Aorta (tissue), 5 donors: ENCODE results near the gene MAPK4. TPM values are rescaled to one million over a fixed set of nuclear protein-coding genes. Genes with fewer than 3 reads are reported as not detected.
"Not testable (repeated sequence)": the region's sequence is repeated elsewhere in the genome, so short reads cannot be mapped to it uniquely, and the experiment has no call there.

Experiments used
- ATAC-seq: fragments of 200-7000 bp; cut with Tn5 transposase; one replicate; pipeline ENCODE4 v1.9.1; 2022; ENCODE audit warnings: moderate library complexity; ENCODE audit not compliant: low FRiP score
- DNase-seq, 2 donors: peaks; one replicate each; pipeline ENCODE4 v3.0.0-alpha.2; 2020
- H3K27ac ChIP-seq, 2 donors: one replicate each; pipeline ENCODE4 v1.5.1; 2013; ENCODE audit warnings: low read length in 2 of 2, mild to moderate bottlenecking in 2 of 2, moderate library complexity in 2 of 2, control low read depth in 1 of 2, inconsistent platforms in 1 of 2, low read depth in 1 of 2
- H3K27me3 ChIP-seq, 2 donors: one replicate each; pipeline ENCODE4 v1.6.1; 2013; ENCODE audit warnings: control low read depth in 1 of 2, low read length in 1 of 2, mild to moderate bottlenecking in 1 of 2, moderate library complexity in 1 of 2; ENCODE audit not compliant: insufficient read depth in 2 of 2, control insufficient read depth in 1 of 2
- H3K36me3 ChIP-seq, 2 donors: one replicate each; pipeline ENCODE4 v1.6.1; 2013; ENCODE audit warnings: control low read depth in 1 of 2, low read length in 1 of 2, mild to moderate bottlenecking in 1 of 2; ENCODE audit not compliant: insufficient read depth in 2 of 2, control insufficient read depth in 1 of 2
- H3K4me1 ChIP-seq, 2 donors: one replicate each; pipeline ENCODE4 v1.6.1; 2013; ENCODE audit warnings: low read length in 2 of 2, control low read depth in 1 of 2, mild to moderate bottlenecking in 1 of 2, moderate library complexity in 1 of 2; ENCODE audit not compliant: insufficient read depth in 2 of 2, control insufficient read depth in 1 of 2
- H3K4me3 ChIP-seq, 2 donors: one replicate each; pipeline ENCODE4 v1.5.1; 2013; ENCODE audit warnings: low read length in 2 of 2, control low read depth in 1 of 2, mild to moderate bottlenecking in 1 of 2
- H3K9me3 ChIP-seq: one replicate; pipeline ENCODE4 v1.6.1; 2013; ENCODE audit warnings: mild to moderate bottlenecking, low read length; ENCODE audit not compliant: control insufficient read depth
- WGBS, 2 donors: extraction: QIAGEN DNeasy Blood & Tissue Kit; methylation state at CpG; one replicate each; pipeline ENCODE4 v1.1.7; 2013; 5-methylcytosine and 5-hydroxymethylcytosine counted together
- intact Hi-C, 2 donors: fragments of 100-400 bp; cut with DNase I; formaldehyde crosslinking; loops; one replicate each; pipeline versions ENCODE4 v1.14.2 to v1.15.0; 2022
- polyA plus RNA-seq, 2 donors: library from polyadenylated mRNA; stranded (reverse); fragments of 200-250 nt; gene quantifications; one replicate each; pipeline ENCODE4 v1.2.3, GENCODE V29; 2013
- total RNA-seq, 2 donors: library from RNA; stranded (reverse); fragmentation: NEBNext Ultra II Directional; extraction: Animal tissue kit (Norgen Biotek cat#: 25700); gene quantifications; one replicate each; pipeline ENCODE4 v1.2.1, GENCODE V29; 2021
- donor health status: healthy with polysubstance abuse.
- donor health status: Bipolar disorder and iron deficiency.
- donor health status: DM: no; HTN: no; CAD: no.
- donor health status: DM: no; HTN: no; CAD: no.
- donor health status: DM: yes; HTN: yes; CAD: no.

The MAPK4 gene
- total and polyA plus RNA-seq, 4 donors: 1.1 to 4.2 (median 1.5) TPM

- no peaks in the 10 kb centered on the region for H3K4me1 ChIP-seq
- intact Hi-C loops: no loop called here
- no peaks in the 10 kb centered on the region for H3K36me3 ChIP-seq
- peaks cover 6% of the 10 kb centered on the region for H3K9me3 ChIP-seq
- WGBS, 2 donors: 89 to 90% methylated on average over 1 of the region's 1 CpG
- no peak overlapping the region for H3K27ac ChIP-seq
- ATAC-seq: no peak
- H3K4me3 ChIP-seq: no peak overlapping the region
- no peak for DNase-seq
- peaks cover 0 to 2% of the 10 kb centered on the region in 2 donors for H3K27me3 ChIP-seq
Measured at GRCh38 chr18:50753311-50753710, 193.4 kb downstream of the MAPK4 start.

- DNase-seq (no peak), ATAC-seq (no peak)
- Histone ChIP-seq H3K4me1 (no peaks in the 10 kb centered on the region), H3K9me3 (peaks cover 4% of the 10 kb centered on the region), H3K36me3 (no peaks in the 10 kb centered on the region), H3K27me3 (peaks cover 0 to 2% of the 10 kb centered on the region in 2 donors), H3K4me3 (no peak overlapping the region), H3K27ac (no peak overlapping the region)
- intact Hi-C loops: no loop called here
- WGBS, 2 donors: 93 to 98% methylated on average over 3 of the region's 3 CpGs
Measured at GRCh38 chr18:50754297-50754696, 194.4 kb downstream of the MAPK4 start.

GRCh38 chr18:50757358-50757757 is 197.5 kb downstream of the MAPK4 start:
- Histone ChIP-seq H3K4me3 (no peak overlapping the region), H3K27ac (no peak overlapping the region), H3K9me3 (peaks cover 4% of the 10 kb centered on the region), H3K27me3 (no peaks in the 10 kb centered on the region), H3K4me1 (no peaks in the 10 kb centered on the region), H3K36me3 (no peaks in the 10 kb centered on the region)
- intact Hi-C loops: no loop called here
- peak in 1 of 2 donors; percentile 79 for DNase-seq
- ATAC-seq: peak; percentile 83
- 49 to 63% methylated on average over 7 of the region's 7 CpGs for WGBS, 2 donors

GRCh38 chr18:50769463-50769862 is 209.6 kb downstream of the MAPK4 start:
- Histone ChIP-seq H3K27ac (no peak overlapping the region), H3K27me3 (no peaks in the 10 kb centered on the region), H3K4me1 (no peaks in the 10 kb centered on the region), H3K36me3 (no peaks in the 10 kb centered on the region), H3K4me3 (no peak overlapping the region), H3K9me3 (peaks cover 4% of the 10 kb centered on the region)
- ATAC-seq (no peak), DNase-seq (no peak)
- intact Hi-C loops: no loop called here

GRCh38 chr18:50775207-50775606 is 215.3 kb downstream of the MAPK4 start:
- ATAC-seq: no peak
- WGBS, 2 donors: 80% methylated on average over 9 of the region's 9 CpGs

GRCh38 chr18:50775726-50776125 is 215.8 kb downstream of the MAPK4 start:
- DNase-seq (no peak), ATAC-seq (no peak)
- H3K27ac ChIP-seq: no peak overlapping the region
- H3K9me3 ChIP-seq: no peaks in the 10 kb centered on the region
- no peaks in the 10 kb centered on the region for H3K36me3 ChIP-seq
- 92 to 94% methylated on average over 14 of the region's 14 CpGs for WGBS, 2 donors
- H3K4me1 ChIP-seq: no peaks in the 10 kb centered on the region
- intact Hi-C loops: loop anchor here in 1 of 2 donors (10.0 kb wide), 1 partner anchor 59 kb away; no protein-coding TSS in a partner anchor
- no peak overlapping the region for H3K4me3 ChIP-seq
- H3K27me3 ChIP-seq: no peaks in the 10 kb centered on the region

More at GRCh38 chr18:50775207-50775606, 215.3 kb downstream of the MAPK4 start:
- intact Hi-C loops: loop anchor here in 1 of 2 donors (10.0 kb wide), 1 partner anchor 60 kb away; no protein-coding TSS in a partner anchor
- DNase-seq: no peak
- Histone ChIP-seq H3K4me1 (no peaks in the 10 kb centered on the region), H3K27me3 (no peaks in the 10 kb centered on the region), H3K9me3 (no peaks in the 10 kb centered on the region), H3K36me3 (no peaks in the 10 kb centered on the region), H3K4me3 (no peak overlapping the region), H3K27ac (no peak overlapping the region)

GRCh38 chr18:50776383-50776782 is 216.5 kb downstream of the MAPK4 start:
- H3K9me3 ChIP-seq: no peaks in the 10 kb centered on the region
- WGBS, 2 donors: 84 to 98% methylated on average over 4 of the region's 4 CpGs
- intact Hi-C loops: loop anchor here in 1 of 2 donors (10.0 kb wide), 1 partner anchor 58 kb away; no protein-coding TSS in a partner anchor

GRCh38 chr18:50779021-50779420 is 219.1 kb downstream of the MAPK4 start:
- not testable (repeated sequence) for H3K9me3 ChIP-seq, H3K36me3 ChIP-seq, H3K27me3 ChIP-seq, H3K4me1 ChIP-seq, H3K4me3 ChIP-seq, H3K27ac ChIP-seq, DNase-seq, ATAC-seq
- 90 to 91% methylated on average over 3 of the region's 3 CpGs for WGBS, 2 donors
- intact Hi-C loops: loop anchor here in 1 of 2 donors (10.0 kb wide), 1 partner anchor 56 kb away; no protein-coding TSS in a partner anchor

More at GRCh38 chr18:50776383-50776782, 216.5 kb downstream of the MAPK4 start:
- ATAC-seq (no peak), DNase-seq (no peak)
- no peaks in the 10 kb centered on the region for H3K36me3 ChIP-seq
- H3K4me3 ChIP-seq: no peak overlapping the region
- H3K27me3 ChIP-seq: no peaks in the 10 kb centered on the region
- H3K4me1 ChIP-seq: no peaks in the 10 kb centered on the region
- no peak overlapping the region for H3K27ac ChIP-seq
